ENCODE data around the gene SLC16A5.

SLC16A5 gene

GRCh38 chr17:75128694-75129505 lies 41.1 kb downstream of the SLC16A5 start:
- H3K79me2 ChIP-seq (ENCODE audit: insufficient read depth, low read length): no peaks in the 10 kb centered on the region
- H3K9ac ChIP-seq (ENCODE audit: low read length): no peak overlapping the region
- H3K4me2 ChIP-seq (ENCODE audit: low read length): no peak overlapping the region
- no peaks in the 10 kb centered on the region for H3K9me3 ChIP-seq (ENCODE audit: low read length)
- H4K20me1 ChIP-seq (ENCODE audit: insufficient read depth, low read length): no peaks in the 10 kb centered on the region
- no peak overlapping the region for H2AFZ ChIP-seq (ENCODE audit: low read length)
- H3K27ac ChIP-seq (ENCODE audit: low read depth, low read length, poor library complexity, severe bottlenecking): no peak overlapping the region
- no peaks in the 10 kb centered on the region for H3K9me2 ChIP-seq (ENCODE audit: low read depth, low read length)
- peaks cover 43% of the 10 kb centered on the region for H3K4me1 ChIP-seq (ENCODE audit: insufficient read depth, low read length, severe bottlenecking)
- no peak for TF ChIP-seq EZH2 (IDR thresholded peaks at IDR 0.05; ENCODE audit: borderline replicate concordance, low read length)
- TF ChIP-seq CTCF (IDR thresholded peaks at IDR 0.05; ENCODE audit: low read length): no peak
- H3K27me3 ChIP-seq (ENCODE audit: insufficient read depth, low read length): no peaks in the 10 kb centered on the region
- peaks cover 19% of the 10 kb centered on the region; the same call in 1 of the 2 replicates for H3K36me3 ChIP-seq (ENCODE audit: insufficient read depth, low read length)
- H3F3A ChIP-seq (ENCODE audit: insufficient read depth, low read length): no peaks in the 10 kb centered on the region
- H3K4me3 ChIP-seq (ENCODE audit: low read depth, low read length, poor library complexity, severe bottlenecking): no peak overlapping the region

GRCh38 chr17:75129576-75129975 lies 41.8 kb downstream of the SLC16A5 start:
- H3K27me3 ChIP-seq (ENCODE audit: insufficient read depth, low read length): no peaks in the 10 kb centered on the region
- no peaks in the 10 kb centered on the region for H4K20me1 ChIP-seq (ENCODE audit: insufficient read depth, low read length)
- no peak overlapping the region for H2AFZ ChIP-seq (ENCODE audit: low read length)
- H3K9me3 ChIP-seq (ENCODE audit: low read length): no peaks in the 10 kb centered on the region
- H3K79me2 ChIP-seq (ENCODE audit: insufficient read depth, low read length): no peaks in the 10 kb centered on the region
- H3K27ac ChIP-seq (ENCODE audit: low read depth, low read length, poor library complexity, severe bottlenecking): no peak overlapping the region
- no peak overlapping the region; the same call in 1 of the 2 replicates for H3K4me2 ChIP-seq (ENCODE audit: low read length)
- TF ChIP-seq EZH2 (IDR thresholded peaks at IDR 0.05; ENCODE audit: borderline replicate concordance, low read length) (no peak), CTCF (IDR thresholded peaks at IDR 0.05; ENCODE audit: low read length) (no peak)
- no peak overlapping the region for H3K9ac ChIP-seq (ENCODE audit: low read length)
- H3K4me1 ChIP-seq (ENCODE audit: insufficient read depth, low read length, severe bottlenecking): peaks cover 43% of the 10 kb centered on the region
- no peaks in the 10 kb centered on the region; the same call in 1 of the 2 replicates for H3F3A ChIP-seq (ENCODE audit: insufficient read depth, low read length)
- no peak overlapping the region for H3K4me3 ChIP-seq (ENCODE audit: low read depth, low read length, poor library complexity, severe bottlenecking)
- peaks cover 20% of the 10 kb centered on the region; the same call in 1 of the 2 replicates for H3K36me3 ChIP-seq (ENCODE audit: insufficient read depth, low read length)
- no peaks in the 10 kb centered on the region for H3K9me2 ChIP-seq (ENCODE audit: low read depth, low read length)

- Histone ChIP-seq H3K27ac (ENCODE audit: low read depth, low read length, poor library complexity, severe bottlenecking) (no peak overlapping the region), H3K4me2 (ENCODE audit: low read length) (peak overlapping the region; percentile 77), H4K20me1 (ENCODE audit: insufficient read depth, low read length) (no peaks in the 10 kb centered on the region), H3K9me3 (ENCODE audit: low read length) (no peaks in the 10 kb centered on the region), H3K36me3 (ENCODE audit: insufficient read depth, low read length) (peaks cover 25% of the 10 kb centered on the region; the same call in 1 of the 2 replicates), H3K4me3 (ENCODE audit: low read depth, low read length, poor library complexity, severe bottlenecking) (peak overlapping the region; percentile 76), H3K27me3 (ENCODE audit: insufficient read depth, low read length) (no peaks in the 10 kb centered on the region), H3K9me2 (ENCODE audit: low read depth, low read length) (no peaks in the 10 kb centered on the region), H2AFZ (ENCODE audit: low read length) (no peak overlapping the region), H3K79me2 (ENCODE audit: insufficient read depth, low read length) (no peaks in the 10 kb centered on the region), H3F3A (ENCODE audit: insufficient read depth, low read length) (no peaks in the 10 kb centered on the region; the same call in none of the 2 replicates), H3K4me1 (ENCODE audit: insufficient read depth, low read length, severe bottlenecking) (peaks cover 42% of the 10 kb centered on the region), H3K9ac (ENCODE audit: low read length) (peak overlapping the region; percentile 87; the same call in 1 of the 2 replicates)
- TF ChIP-seq EZH2 (IDR thresholded peaks at IDR 0.05; ENCODE audit: borderline replicate concordance, low read length) (no peak), CTCF (IDR thresholded peaks at IDR 0.05; ENCODE audit: low read length) (no peak)
Observed at GRCh38 chr17:75130059-75130631, 42.4 kb downstream of the SLC16A5 start.
